Measurements from ENCODE around the gene DNHD1. TPM values are rescaled to one million over a fixed set of nuclear protein-coding genes. Genes with fewer than 3 reads are reported as not detected.

The DNHD1 gene
- total and polyA plus RNA-seq, 9 of the 15 experiments (the other 6 are each of a cell fraction or from before 2014, with no cell fraction given) = 0.82 to 9.7 (median 3.8) TPM

- Histone ChIP-seq H4K20me1 (replicated peaks; ENCODE audit: control insufficient read depth, insufficient read depth, low read length) (no peaks in the 10 kb centered on the region), H3K4me2 (ENCODE audit: insufficient read depth, low read length) (no peak overlapping the region), H3K36me3 (ENCODE audit: control insufficient read depth, insufficient read depth, low read length) (no peaks in the 10 kb centered on the region), H2AFZ (ENCODE audit: low read depth, low read length) (no peak overlapping the region), H3K27ac (ENCODE audit: extremely low read depth, low read depth, low read length) (no peak overlapping the region), H3K79me2 (ENCODE audit: control insufficient read depth, insufficient read depth, low read length) (no peaks in the 10 kb centered on the region), H3K4me1 (replicated peaks in 1 of 2; ENCODE audit: control insufficient read depth in 2 of 2, insufficient read depth in 2 of 2, low read length in 2 of 2) (no peaks in the 10 kb centered on the region; a peak in 1 of 5 replicates), H3K27me3 (ENCODE audit: control insufficient read depth in 2 of 2, insufficient read depth in 2 of 2, low read length in 2 of 2) (no peaks in the 10 kb centered on the region), H3K9me1 (ENCODE audit: control insufficient read depth, insufficient read depth, low read length) (no peaks in the 10 kb centered on the region), H3K9ac (ENCODE audit: insufficient read depth in 1 of 2, low read depth in 2 of 2, low read length in 2 of 2) (no peak overlapping the region; a peak in 1 of 4 replicates), H3K9me3 (replicated peaks; ENCODE audit: control insufficient read depth, insufficient read depth, low read depth, low read length) (no peaks in the 10 kb centered on the region), H3K4me3 (no peak overlapping the region)
- in situ Hi-C loops (cut with MboI) = no loop called here
- no TSS peak for BruUV-seq (replicated peaks)
- ChIA-PET POLR2A (interaction anchor here (0.7 to 1.7 kb wide), 5 partner anchors 9 to 81 kb away, joined by 3 to 6 read pairs (median 4); no protein-coding TSS in a partner anchor), CTCF (ENCODE audit: low intra/inter-chr PET ratio) (no interaction called here)
- intact Hi-C loops (cut with micrococcal nuclease) = no loop called here
- ATAC-seq (no peak), FAIRE-seq (no peak), DNase-seq (ENCODE audit: extremely low read depth in 1 of 4, low spot score in 3 of 4) (no peak)
- 60% methylated on average over 2 of the region's 2 CpGs for WGBS (ENCODE audit: insufficient coverage, low coverage, missing lambda C conversion rate)
- TF ChIP-seq SPI1 (IDR thresholded peaks at IDR 0.05; ENCODE audit: borderline replicate concordance, low read depth, low read length) (no peak), FOXJ2 (tag; IDR thresholded peaks at IDR 0.05) (no peak)
- TF ChIP-seq, protein P1, sequence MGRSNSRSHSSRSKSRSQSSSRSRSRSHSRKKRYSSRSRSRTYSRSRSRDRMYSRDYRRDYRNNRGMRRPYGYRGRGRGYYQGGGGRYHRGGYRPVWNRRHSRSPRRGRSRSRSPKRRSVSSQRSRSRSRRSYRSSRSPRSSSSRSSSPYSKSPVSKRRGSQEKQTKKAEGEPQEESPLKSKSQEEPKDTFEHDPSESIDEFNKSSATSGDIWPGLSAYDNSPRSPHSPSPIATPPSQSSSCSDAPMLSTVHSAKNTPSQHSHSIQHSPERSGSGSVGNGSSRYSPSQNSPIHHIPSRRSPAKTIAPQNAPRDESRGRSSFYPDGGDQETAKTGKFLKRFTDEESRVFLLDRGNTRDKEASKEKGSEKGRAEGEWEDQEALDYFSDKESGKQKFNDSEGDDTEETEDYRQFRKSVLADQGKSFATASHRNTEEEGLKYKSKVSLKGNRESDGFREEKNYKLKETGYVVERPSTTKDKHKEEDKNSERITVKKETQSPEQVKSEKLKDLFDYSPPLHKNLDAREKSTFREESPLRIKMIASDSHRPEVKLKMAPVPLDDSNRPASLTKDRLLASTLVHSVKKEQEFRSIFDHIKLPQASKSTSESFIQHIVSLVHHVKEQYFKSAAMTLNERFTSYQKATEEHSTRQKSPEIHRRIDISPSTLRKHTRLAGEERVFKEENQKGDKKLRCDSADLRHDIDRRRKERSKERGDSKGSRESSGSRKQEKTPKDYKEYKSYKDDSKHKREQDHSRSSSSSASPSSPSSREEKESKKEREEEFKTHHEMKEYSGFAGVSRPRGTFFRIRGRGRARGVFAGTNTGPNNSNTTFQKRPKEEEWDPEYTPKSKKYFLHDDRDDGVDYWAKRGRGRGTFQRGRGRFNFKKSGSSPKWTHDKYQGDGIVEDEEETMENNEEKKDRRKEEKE (IDR thresholded peaks at IDR 0.05; ENCODE audit: borderline replicate concordance in 1 of 2, control insufficient read depth in 1 of 2, low read depth in 2 of 2, low read length in 1 of 2) = no peak
- TF ChIP-seq, protein P2, sequence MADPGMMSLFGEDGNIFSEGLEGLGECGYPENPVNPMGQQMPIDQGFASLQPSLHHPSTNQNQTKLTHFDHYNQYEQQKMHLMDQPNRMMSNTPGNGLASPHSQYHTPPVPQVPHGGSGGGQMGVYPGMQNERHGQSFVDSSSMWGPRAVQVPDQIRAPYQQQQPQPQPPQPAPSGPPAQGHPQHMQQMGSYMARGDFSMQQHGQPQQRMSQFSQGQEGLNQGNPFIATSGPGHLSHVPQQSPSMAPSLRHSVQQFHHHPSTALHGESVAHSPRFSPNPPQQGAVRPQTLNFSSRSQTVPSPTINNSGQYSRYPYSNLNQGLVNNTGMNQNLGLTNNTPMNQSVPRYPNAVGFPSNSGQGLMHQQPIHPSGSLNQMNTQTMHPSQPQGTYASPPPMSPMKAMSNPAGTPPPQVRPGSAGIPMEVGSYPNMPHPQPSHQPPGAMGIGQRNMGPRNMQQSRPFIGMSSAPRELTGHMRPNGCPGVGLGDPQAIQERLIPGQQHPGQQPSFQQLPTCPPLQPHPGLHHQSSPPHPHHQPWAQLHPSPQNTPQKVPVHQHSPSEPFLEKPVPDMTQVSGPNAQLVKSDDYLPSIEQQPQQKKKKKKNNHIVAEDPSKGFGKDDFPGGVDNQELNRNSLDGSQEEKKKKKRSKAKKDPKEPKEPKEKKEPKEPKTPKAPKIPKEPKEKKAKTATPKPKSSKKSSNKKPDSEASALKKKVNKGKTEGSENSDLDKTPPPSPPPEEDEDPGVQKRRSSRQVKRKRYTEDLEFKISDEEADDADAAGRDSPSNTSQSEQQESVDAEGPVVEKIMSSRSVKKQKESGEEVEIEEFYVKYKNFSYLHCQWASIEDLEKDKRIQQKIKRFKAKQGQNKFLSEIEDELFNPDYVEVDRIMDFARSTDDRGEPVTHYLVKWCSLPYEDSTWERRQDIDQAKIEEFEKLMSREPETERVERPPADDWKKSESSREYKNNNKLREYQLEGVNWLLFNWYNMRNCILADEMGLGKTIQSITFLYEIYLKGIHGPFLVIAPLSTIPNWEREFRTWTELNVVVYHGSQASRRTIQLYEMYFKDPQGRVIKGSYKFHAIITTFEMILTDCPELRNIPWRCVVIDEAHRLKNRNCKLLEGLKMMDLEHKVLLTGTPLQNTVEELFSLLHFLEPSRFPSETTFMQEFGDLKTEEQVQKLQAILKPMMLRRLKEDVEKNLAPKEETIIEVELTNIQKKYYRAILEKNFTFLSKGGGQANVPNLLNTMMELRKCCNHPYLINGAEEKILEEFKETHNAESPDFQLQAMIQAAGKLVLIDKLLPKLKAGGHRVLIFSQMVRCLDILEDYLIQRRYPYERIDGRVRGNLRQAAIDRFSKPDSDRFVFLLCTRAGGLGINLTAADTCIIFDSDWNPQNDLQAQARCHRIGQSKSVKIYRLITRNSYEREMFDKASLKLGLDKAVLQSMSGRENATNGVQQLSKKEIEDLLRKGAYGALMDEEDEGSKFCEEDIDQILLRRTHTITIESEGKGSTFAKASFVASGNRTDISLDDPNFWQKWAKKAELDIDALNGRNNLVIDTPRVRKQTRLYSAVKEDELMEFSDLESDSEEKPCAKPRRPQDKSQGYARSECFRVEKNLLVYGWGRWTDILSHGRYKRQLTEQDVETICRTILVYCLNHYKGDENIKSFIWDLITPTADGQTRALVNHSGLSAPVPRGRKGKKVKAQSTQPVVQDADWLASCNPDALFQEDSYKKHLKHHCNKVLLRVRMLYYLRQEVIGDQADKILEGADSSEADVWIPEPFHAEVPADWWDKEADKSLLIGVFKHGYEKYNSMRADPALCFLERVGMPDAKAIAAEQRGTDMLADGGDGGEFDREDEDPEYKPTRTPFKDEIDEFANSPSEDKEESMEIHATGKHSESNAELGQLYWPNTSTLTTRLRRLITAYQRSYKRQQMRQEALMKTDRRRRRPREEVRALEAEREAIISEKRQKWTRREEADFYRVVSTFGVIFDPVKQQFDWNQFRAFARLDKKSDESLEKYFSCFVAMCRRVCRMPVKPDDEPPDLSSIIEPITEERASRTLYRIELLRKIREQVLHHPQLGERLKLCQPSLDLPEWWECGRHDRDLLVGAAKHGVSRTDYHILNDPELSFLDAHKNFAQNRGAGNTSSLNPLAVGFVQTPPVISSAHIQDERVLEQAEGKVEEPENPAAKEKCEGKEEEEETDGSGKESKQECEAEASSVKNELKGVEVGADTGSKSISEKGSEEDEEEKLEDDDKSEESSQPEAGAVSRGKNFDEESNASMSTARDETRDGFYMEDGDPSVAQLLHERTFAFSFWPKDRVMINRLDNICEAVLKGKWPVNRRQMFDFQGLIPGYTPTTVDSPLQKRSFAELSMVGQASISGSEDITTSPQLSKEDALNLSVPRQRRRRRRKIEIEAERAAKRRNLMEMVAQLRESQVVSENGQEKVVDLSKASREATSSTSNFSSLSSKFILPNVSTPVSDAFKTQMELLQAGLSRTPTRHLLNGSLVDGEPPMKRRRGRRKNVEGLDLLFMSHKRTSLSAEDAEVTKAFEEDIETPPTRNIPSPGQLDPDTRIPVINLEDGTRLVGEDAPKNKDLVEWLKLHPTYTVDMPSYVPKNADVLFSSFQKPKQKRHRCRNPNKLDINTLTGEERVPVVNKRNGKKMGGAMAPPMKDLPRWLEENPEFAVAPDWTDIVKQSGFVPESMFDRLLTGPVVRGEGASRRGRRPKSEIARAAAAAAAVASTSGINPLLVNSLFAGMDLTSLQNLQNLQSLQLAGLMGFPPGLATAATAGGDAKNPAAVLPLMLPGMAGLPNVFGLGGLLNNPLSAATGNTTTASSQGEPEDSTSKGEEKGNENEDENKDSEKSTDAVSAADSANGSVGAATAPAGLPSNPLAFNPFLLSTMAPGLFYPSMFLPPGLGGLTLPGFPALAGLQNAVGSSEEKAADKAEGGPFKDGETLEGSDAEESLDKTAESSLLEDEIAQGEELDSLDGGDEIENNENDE (IDR thresholded peaks at IDR 0.05; ENCODE audit: low read depth, low read length) = no peak
These were observed 51.0 kb downstream of the DNHD1 start for GRCh38 chr11:6548121-6548520.
